Measurements from ENCODE around the gene C3orf18. TPM values are rescaled to one million over a fixed set of nuclear protein-coding genes. Genes with fewer than 3 reads are reported as not detected.

The C3orf18 gene
- total and polyA plus RNA-seq, 2 experiments from 2014 or later = 2.4 to 7.7 TPM

DNA sequence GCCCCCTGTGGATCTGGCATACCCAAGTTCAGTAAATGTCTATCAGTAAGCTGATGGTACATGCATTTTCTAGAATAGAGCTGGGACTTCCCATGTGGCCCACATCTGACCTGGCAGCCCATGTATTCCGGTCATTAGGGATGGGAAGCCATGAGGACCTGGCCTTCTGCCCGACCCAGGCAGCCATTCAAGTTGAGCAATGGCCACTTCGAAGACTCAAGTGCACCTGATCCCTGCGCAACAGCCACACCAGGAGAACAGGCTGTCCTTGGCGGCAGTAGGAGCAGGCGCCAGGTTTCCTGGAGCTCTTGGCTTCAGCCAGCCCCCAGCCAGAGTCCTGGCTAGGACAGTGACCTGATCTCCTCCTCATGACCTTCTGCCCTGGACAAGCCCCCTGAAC, 16.4 kb upstream of the C3orf18 start (continued):
- no peak for TF ChIP-seq REST (IDR thresholded peaks at IDR 0.05; ENCODE audit: unreplicated experiment)
- TF ChIP-seq ZNF331 (CRISPR knock-in tag; IDR thresholded peaks at IDR 0.05; ENCODE audit: low read depth) = no peak

GRCh38 chr3:50582083-50582482, 14.5 kb upstream of the C3orf18 start:
- Histone ChIP-seq H2AFZ (no peak overlapping the region), H3K27ac (ENCODE audit: low read depth) (no peak overlapping the region), H3K27me3 (ENCODE audit: insufficient read depth) (no peaks in the 10 kb centered on the region), H3K79me2 (replicated peaks; ENCODE audit: insufficient read depth) (no peaks in the 10 kb centered on the region), H3F3A (replicated peaks; ENCODE audit: low read depth) (no peaks in the 10 kb centered on the region), H3K9me2 (ENCODE audit: insufficient read depth) (no peaks in the 10 kb centered on the region), H3K4me1 (ENCODE audit: insufficient read depth) (no peaks in the 10 kb centered on the region), H3K4me2 (no peak overlapping the region), H3K4me3 (no peak overlapping the region), H4K20me1 (replicated peaks; ENCODE audit: insufficient read depth) (no peaks in the 10 kb centered on the region), H3K36me3 (ENCODE audit: insufficient read depth) (no peaks in the 10 kb centered on the region)
- ATAC-seq (no peak), DNase-seq (ENCODE audit: low spot score) (no peak)
- no peak overlapping the region for H3K4me3 Mint-ChIP-seq
- H3K9me3 Mint-ChIP-seq = no peaks in the 10 kb centered on the region
- H3K27ac Mint-ChIP-seq = no peak overlapping the region
- H3K27me3 Mint-ChIP-seq (ENCODE audit: insufficient read depth, low read depth, poor library complexity) = no peaks in the 10 kb centered on the region
- peaks cover 6% of the 10 kb centered on the region for H3K4me1 Mint-ChIP-seq
- TF ChIP-seq NANOG (IDR thresholded peaks at IDR 0.05; ENCODE audit: borderline replicate concordance) (no peak), ZNF114 (CRISPR knock-in tag; IDR thresholded peaks at IDR 0.05) (no peak), REST (IDR thresholded peaks at IDR 0.05; ENCODE audit: unreplicated experiment) (no peak), EZH2phosphoT487 (IDR thresholded peaks at IDR 0.05; ENCODE audit: unreplicated experiment) (no peak), CREB1 (CRISPR knock-in tag; IDR thresholded peaks at IDR 0.05; ENCODE audit: low read depth) (no peak), STAT1 (IDR thresholded peaks at IDR 0.05; ENCODE audit: unreplicated experiment) (no peak)
- TF ChIP-seq, protein P1, sequence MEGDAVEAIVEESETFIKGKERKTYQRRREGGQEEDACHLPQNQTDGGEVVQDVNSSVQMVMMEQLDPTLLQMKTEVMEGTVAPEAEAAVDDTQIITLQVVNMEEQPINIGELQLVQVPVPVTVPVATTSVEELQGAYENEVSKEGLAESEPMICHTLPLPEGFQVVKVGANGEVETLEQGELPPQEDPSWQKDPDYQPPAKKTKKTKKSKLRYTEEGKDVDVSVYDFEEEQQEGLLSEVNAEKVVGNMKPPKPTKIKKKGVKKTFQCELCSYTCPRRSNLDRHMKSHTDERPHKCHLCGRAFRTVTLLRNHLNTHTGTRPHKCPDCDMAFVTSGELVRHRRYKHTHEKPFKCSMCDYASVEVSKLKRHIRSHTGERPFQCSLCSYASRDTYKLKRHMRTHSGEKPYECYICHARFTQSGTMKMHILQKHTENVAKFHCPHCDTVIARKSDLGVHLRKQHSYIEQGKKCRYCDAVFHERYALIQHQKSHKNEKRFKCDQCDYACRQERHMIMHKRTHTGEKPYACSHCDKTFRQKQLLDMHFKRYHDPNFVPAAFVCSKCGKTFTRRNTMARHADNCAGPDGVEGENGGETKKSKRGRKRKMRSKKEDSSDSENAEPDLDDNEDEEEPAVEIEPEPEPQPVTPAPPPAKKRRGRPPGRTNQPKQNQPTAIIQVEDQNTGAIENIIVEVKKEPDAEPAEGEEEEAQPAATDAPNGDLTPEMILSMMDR (conservative IDR thresholded peaks at IDR 0.05; ENCODE audit: low read depth in 2 of 2) = no peak
- TF ChIP-seq, protein P2, sequence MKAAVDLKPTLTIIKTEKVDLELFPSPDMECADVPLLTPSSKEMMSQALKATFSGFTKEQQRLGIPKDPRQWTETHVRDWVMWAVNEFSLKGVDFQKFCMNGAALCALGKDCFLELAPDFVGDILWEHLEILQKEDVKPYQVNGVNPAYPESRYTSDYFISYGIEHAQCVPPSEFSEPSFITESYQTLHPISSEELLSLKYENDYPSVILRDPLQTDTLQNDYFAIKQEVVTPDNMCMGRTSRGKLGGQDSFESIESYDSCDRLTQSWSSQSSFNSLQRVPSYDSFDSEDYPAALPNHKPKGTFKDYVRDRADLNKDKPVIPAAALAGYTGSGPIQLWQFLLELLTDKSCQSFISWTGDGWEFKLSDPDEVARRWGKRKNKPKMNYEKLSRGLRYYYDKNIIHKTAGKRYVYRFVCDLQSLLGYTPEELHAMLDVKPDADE (IDR thresholded peaks at IDR 0.05) = no peak
- peaks cover 3% of the 10 kb centered on the region; the same call in 2 of the 3 replicates for H3K36me3 Mint-ChIP-seq (ENCODE audit: low read depth)

All from GM23338 (cell line).